ENCODE measurements around the gene GRIN2A.
A peak's percentile ranks its signal among the peaks of the same experiment; 100 is the strongest.

The GRIN2A gene

GRCh38 chr16:10181196-10182162, 749 bp downstream of the GRIN2A start:
- DNase-seq (ENCODE audit: low read depth in 3 of 3): peak in 2 of 3 experiments; percentile 12 to 53

- peak in 2 of 3 experiments; percentile 19 to 30 for DNase-seq (ENCODE audit: low read depth in 3 of 3)
Observed at GRCh38 chr16:10180771-10181163, 1.5 kb downstream of the GRIN2A start.

GRCh38 chr16:10180042-10180770, 2.0 kb downstream of the GRIN2A start:
- DNase-seq (ENCODE audit: low read depth in 3 of 3): no peak

GRCh38 chr16:10178526-10178925, 3.7 kb downstream of the GRIN2A start:
- DNase-seq (ENCODE audit: low read depth in 3 of 3): no peak

GRCh38 chr16:10178080-10178479, 4.1 kb downstream of the GRIN2A start:
- no peak for DNase-seq (ENCODE audit: low read depth in 3 of 3)

- DNase-seq (ENCODE audit: low read depth in 3 of 3): no peak
Observed at GRCh38 chr16:10172848-10173655, 9.2 kb downstream of the GRIN2A start.

- DNase-seq (ENCODE audit: low read depth in 3 of 3): no peak
Observed at GRCh38 chr16:10171221-10171620, 11.0 kb downstream of the GRIN2A start.

- no peak for DNase-seq (ENCODE audit: low read depth in 3 of 3)
Observed at GRCh38 chr16:10169904-10170410, 12.3 kb downstream of the GRIN2A start.

- no peak for DNase-seq (ENCODE audit: low read depth in 3 of 3)
Observed at GRCh38 chr16:10169031-10169430, 13.2 kb downstream of the GRIN2A start.

GRCh38 chr16:10168258-10168657, 14.0 kb downstream of the GRIN2A start:
- no peak for DNase-seq (ENCODE audit: low read depth in 3 of 3)

- no peak for DNase-seq (ENCODE audit: low read depth in 3 of 3)
Observed at GRCh38 chr16:10165643-10166042, 16.6 kb downstream of the GRIN2A start.

GRCh38 chr16:10162981-10163380, 19.2 kb downstream of the GRIN2A start:
- no peak for DNase-seq (ENCODE audit: low read depth in 3 of 3)

- DNase-seq (ENCODE audit: low read depth in 3 of 3): no peak
Observed at GRCh38 chr16:10156099-10156498, 26.1 kb downstream of the GRIN2A start.

GRCh38 chr16:10154389-10154788, 27.8 kb downstream of the GRIN2A start:
- no peak for DNase-seq (ENCODE audit: low read depth in 3 of 3)

- no peak for DNase-seq (ENCODE audit: low read depth in 3 of 3)
Observed at GRCh38 chr16:10153985-10154384, 28.2 kb downstream of the GRIN2A start.

- no peak for DNase-seq (ENCODE audit: low read depth in 3 of 3)
Observed at GRCh38 chr16:10151718-10152117, 30.5 kb downstream of the GRIN2A start.

GRCh38 chr16:10150906-10151305, 31.3 kb downstream of the GRIN2A start:
- no peak for DNase-seq (ENCODE audit: low read depth in 3 of 3)

- no peak for DNase-seq (ENCODE audit: low read depth in 3 of 3)
Observed at GRCh38 chr16:10145542-10146035, 36.6 kb downstream of the GRIN2A start.

- DNase-seq (ENCODE audit: low read depth in 3 of 3): no peak
Observed at GRCh38 chr16:10141671-10142070, 40.6 kb downstream of the GRIN2A start.

GRCh38 chr16:10138881-10139280, 43.3 kb downstream of the GRIN2A start:
- no peak for DNase-seq (ENCODE audit: low read depth in 3 of 3)

GRCh38 chr16:10137341-10137740, 44.9 kb downstream of the GRIN2A start:
- DNase-seq (ENCODE audit: low read depth in 3 of 3): no peak

- no peak for DNase-seq (ENCODE audit: low read depth in 3 of 3)
Observed at GRCh38 chr16:10136916-10137315, 45.3 kb downstream of the GRIN2A start.
